Fibroblast of lung (primary cell): ENCODE data around the gene CDK5RAP1. TPM values are rescaled to one million over a fixed set of nuclear protein-coding genes. Genes with fewer than 3 reads are reported as not detected.

ENCODE experiments used
- DNase-seq, 2 donors: peaks; one replicate each; pipeline versions ENCODE4 v3.0.0 to v3.0.0-alpha.2; 2010; ENCODE audit warnings: low read depth in 2 of 2
- H2AFZ ChIP-seq: 2 replicates; pipeline ENCODE4 v1.5.1; 2012; ENCODE audit warnings: low read length, control low read depth, inconsistent platforms
- H3K27ac ChIP-seq: 2 replicates; pipeline ENCODE4 v1.5.1; 2011; ENCODE audit warnings: low read length, control low read depth; ENCODE audit not compliant: insufficient read depth
- H3K27me3 ChIP-seq: 2 replicates; pipeline ENCODE4 v1.5.1; 2011; ENCODE audit warnings: mild to moderate bottlenecking, low read length; ENCODE audit not compliant: control insufficient read depth, insufficient read depth
- H3K36me3 ChIP-seq: 2 replicates; pipeline ENCODE4 v1.5.1; 2011; ENCODE audit warnings: low read length; ENCODE audit not compliant: control insufficient read depth, insufficient read depth
- H3K4me1 ChIP-seq: 2 replicates; pipeline ENCODE4 v1.5.1; 2011; ENCODE audit warnings: low read length; ENCODE audit not compliant: control insufficient read depth, insufficient read depth; ENCODE audit errors: extremely low read depth
- H3K4me2 ChIP-seq: 2 replicates; pipeline ENCODE4 v1.5.1; 2011; ENCODE audit warnings: low read length, control low read depth; ENCODE audit not compliant: insufficient read depth; ENCODE audit errors: extremely low read depth
- H3K4me3 ChIP-seq, 4 experiments: fragments of 200-600 bp in 1 of 4; sonication (generic) in 1 of 4; replicated peaks in 1 of 4; 2 replicates each; pipeline ENCODE4 v1.5.1; 2011 to 2016; ENCODE audit warnings: low read length in 4 of 4, low read depth in 3 of 4, mild to moderate bottlenecking in 3 of 4, control low read depth in 2 of 4, inconsistent platforms in 1 of 4, mixed read lengths in 1 of 4; ENCODE audit not compliant: insufficient read depth in 1 of 4; ENCODE audit errors: control extremely low read depth in 1 of 4
- H3K79me2 ChIP-seq: 2 replicates; pipeline ENCODE4 v1.5.1; 2012; ENCODE audit warnings: mild to moderate bottlenecking, low read length, inconsistent platforms; ENCODE audit not compliant: control insufficient read depth, insufficient read depth
- H3K9ac ChIP-seq: 2 replicates; pipeline ENCODE4 v1.5.1; 2011; ENCODE audit warnings: mild to moderate bottlenecking, low read length, control low read depth; ENCODE audit not compliant: insufficient read depth
- H3K9me3 ChIP-seq: 2 replicates; pipeline ENCODE4 v1.5.1; 2012; ENCODE audit warnings: low read depth, low read length; ENCODE audit not compliant: control insufficient read depth, insufficient read depth
- H4K20me1 ChIP-seq: 2 replicates; pipeline ENCODE4 v1.5.1; 2011; ENCODE audit warnings: low read length; ENCODE audit not compliant: control insufficient read depth, insufficient read depth; ENCODE audit errors: extremely low read depth
- EZH2 ChIP-seq: IDR thresholded peaks from 2 replicates; pipeline ENCODE4 v1.5.1; 2012; ENCODE audit warnings: low read length, control low read depth, mild to moderate bottlenecking; ENCODE audit errors: missing control alignments
- polyA plus RNA-seq, 2 donors: library from polyadenylated mRNA; depleted of rRNA in 1 of 2; stranded (reverse) in 1 of 2; unstranded in 1 of 2; fragments of >200 nt; gene quantifications; 2 replicates each; pipeline ENCODE4 v1.2.1, GENCODE V29; 2011 to 2012; ENCODE audit warnings: missing spikeins in 1 of 2
- total RNA-seq: library from RNA; depleted of rRNA; stranded (reverse); fragments of >200 nt; gene quantifications from 2 replicates; pipeline ENCODE4 v1.2.1, GENCODE V29; 2014
- TF ChIP-seq, protein P1 (sequence below), 2 donors: IDR thresholded peaks in 1 of 2; conservative IDR thresholded peaks in 1 of 2; 1 replicate in 1 of 2; 2 replicates in 1 of 2; pipeline ENCODE4 v1.5.1; 2011 to 2012; ENCODE audit warnings: low read length in 2 of 2, control low read depth in 1 of 2, inconsistent platforms in 1 of 2, low read depth in 1 of 2, mild to moderate bottlenecking in 1 of 2

Gene CDK5RAP1
- total and polyA plus RNA-seq, 2 donors (not counting 1 experiment from before 2014, with no cell fraction given): 22.4 to 23.8 TPM

GRCh38 chr20:33339515-33340058, 61.7 kb downstream of the CDK5RAP1 start:
- Histone ChIP-seq H2AFZ (no peak overlapping the region), H3K4me2 (no peak overlapping the region), H3K27ac (no peak overlapping the region), H3K27me3 (no peaks in the 10 kb centered on the region), H3K4me1 (no peaks in the 10 kb centered on the region), H3K9ac (no peak overlapping the region), H3K79me2 (no peaks in the 10 kb centered on the region), H3K4me3 (no peak overlapping the region), H3K36me3 (no peaks in the 10 kb centered on the region), H4K20me1 (no peaks in the 10 kb centered on the region), H3K9me3 (no peaks in the 10 kb centered on the region)
- TF ChIP-seq, protein P1, sequence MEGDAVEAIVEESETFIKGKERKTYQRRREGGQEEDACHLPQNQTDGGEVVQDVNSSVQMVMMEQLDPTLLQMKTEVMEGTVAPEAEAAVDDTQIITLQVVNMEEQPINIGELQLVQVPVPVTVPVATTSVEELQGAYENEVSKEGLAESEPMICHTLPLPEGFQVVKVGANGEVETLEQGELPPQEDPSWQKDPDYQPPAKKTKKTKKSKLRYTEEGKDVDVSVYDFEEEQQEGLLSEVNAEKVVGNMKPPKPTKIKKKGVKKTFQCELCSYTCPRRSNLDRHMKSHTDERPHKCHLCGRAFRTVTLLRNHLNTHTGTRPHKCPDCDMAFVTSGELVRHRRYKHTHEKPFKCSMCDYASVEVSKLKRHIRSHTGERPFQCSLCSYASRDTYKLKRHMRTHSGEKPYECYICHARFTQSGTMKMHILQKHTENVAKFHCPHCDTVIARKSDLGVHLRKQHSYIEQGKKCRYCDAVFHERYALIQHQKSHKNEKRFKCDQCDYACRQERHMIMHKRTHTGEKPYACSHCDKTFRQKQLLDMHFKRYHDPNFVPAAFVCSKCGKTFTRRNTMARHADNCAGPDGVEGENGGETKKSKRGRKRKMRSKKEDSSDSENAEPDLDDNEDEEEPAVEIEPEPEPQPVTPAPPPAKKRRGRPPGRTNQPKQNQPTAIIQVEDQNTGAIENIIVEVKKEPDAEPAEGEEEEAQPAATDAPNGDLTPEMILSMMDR (conservative IDR thresholded peaks at IDR 0.05 in 1 of 2, IDR thresholded peaks at IDR 0.05 in 1 of 2; ENCODE audit: low read depth in 1 of 2, low read length in 2 of 2): no peak
- TF ChIP-seq EZH2: no peak
- no peak for DNase-seq

DNA sequence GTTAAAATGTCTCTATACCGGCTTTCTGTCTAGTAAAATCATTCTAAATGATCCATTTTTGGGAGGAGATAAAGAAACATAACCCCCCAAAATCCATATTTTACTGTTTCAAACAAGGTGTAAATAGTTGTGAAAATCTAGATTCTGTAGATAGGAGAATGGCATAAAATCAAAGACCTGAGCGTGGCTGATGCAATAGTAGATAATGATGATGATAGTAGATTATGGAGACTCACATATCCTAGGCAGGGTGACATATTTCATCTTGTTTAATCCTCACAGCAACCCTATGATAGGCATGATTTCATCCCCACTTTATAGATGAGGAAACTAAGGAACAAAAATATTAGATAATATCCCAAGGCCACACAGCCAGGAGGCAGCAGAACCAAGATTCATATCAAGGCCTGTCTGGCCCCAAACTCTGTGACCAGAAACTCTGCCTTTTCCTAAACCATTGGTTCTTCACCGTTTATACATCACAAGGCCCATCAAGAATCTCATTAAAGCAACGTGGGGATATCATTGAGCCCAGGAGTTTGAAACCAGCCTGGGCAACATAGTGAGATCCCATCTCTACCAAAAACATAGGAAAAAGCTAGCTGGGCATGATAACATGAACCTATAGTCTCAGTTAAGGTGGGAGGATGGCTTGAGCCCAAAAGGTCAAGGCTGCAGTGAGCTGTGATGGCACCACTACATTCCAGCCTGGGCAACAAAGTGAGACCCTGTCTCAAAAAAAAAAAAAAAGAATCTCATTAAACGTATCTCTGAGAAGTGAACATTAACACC, 62.7 kb downstream of the CDK5RAP1 start:
- Histone ChIP-seq H3K27ac (no peak overlapping the region), H2AFZ (no peak overlapping the region), H3K79me2 (no peaks in the 10 kb centered on the region), H3K4me3 (no peak overlapping the region), H3K4me2 (no peak overlapping the region), H3K9me3 (no peaks in the 10 kb centered on the region), H3K4me1 (no peaks in the 10 kb centered on the region), H3K36me3 (no peaks in the 10 kb centered on the region), H3K9ac (no peak overlapping the region), H4K20me1 (no peaks in the 10 kb centered on the region), H3K27me3 (no peaks in the 10 kb centered on the region)
- TF ChIP-seq, protein P1 (conservative IDR thresholded peaks at IDR 0.05 in 1 of 2, IDR thresholded peaks at IDR 0.05 in 1 of 2; ENCODE audit: low read depth in 1 of 2, low read length in 2 of 2): no peak
- TF ChIP-seq EZH2: no peak
- no peak for DNase-seq

DNA sequence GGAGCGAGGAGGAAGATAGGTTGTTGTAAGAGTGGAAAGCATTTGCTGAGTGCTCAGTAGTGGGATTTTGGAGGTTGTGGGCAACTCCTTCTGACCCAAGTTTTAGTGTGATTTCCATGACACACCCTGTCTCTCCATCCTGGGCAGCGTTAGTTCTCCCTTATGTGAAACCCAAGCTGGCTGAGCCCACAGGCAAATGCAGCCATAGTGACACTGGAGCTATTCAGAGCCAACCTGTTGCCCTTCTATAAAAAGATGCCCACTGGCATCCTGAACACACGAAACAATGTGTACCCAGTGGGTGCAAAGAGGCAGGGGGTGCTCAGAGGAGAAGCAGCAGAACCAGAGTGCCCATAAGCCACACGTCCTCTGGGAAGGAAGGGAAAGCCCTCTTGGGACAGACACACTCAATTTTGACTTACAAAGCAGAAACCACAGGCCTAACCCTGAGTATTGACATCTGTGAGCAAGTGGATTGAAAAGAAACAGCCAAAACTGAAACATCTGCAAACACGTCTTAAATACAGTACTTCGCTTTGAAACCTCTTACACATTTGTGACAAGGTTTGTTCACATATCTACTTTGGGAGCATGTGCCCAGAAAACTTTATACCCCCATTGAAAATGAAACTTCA, 63.7 kb downstream of the CDK5RAP1 start:
- H3K79me2 ChIP-seq: no peaks in the 10 kb centered on the region
- DNase-seq: no peak

More for the DNA sequence above, 63.7 kb downstream of the CDK5RAP1 start:
- no peak overlapping the region for H3K9ac ChIP-seq
- no peaks in the 10 kb centered on the region for H3K9me3 ChIP-seq
- H3K4me3 ChIP-seq: no peak overlapping the region
- H3K4me2 ChIP-seq: no peak overlapping the region
- H3K36me3 ChIP-seq: no peaks in the 10 kb centered on the region
- no peaks in the 10 kb centered on the region for H3K27me3 ChIP-seq
- H4K20me1 ChIP-seq: no peaks in the 10 kb centered on the region
- H3K4me1 ChIP-seq: no peaks in the 10 kb centered on the region
- TF ChIP-seq, protein P1 (conservative IDR thresholded peaks at IDR 0.05 in 1 of 2, IDR thresholded peaks at IDR 0.05 in 1 of 2; ENCODE audit: low read depth in 1 of 2, low read length in 2 of 2): no peak
- no peak for TF ChIP-seq EZH2
- H2AFZ ChIP-seq: no peak overlapping the region
- H3K27ac ChIP-seq: no peak overlapping the region
